Posterior vena cava (tissue), 2 donors: ENCODE data around the gene CEP126. TPM values are rescaled to one million over a fixed set of nuclear protein-coding genes. Genes with fewer than 3 reads are reported as not detected.
"Not testable (repeated sequence)": the region's sequence is repeated elsewhere in the genome, so short reads cannot be mapped to it uniquely, and the experiment has no call there.

ENCODE experiments used
- DNase-seq: peaks from one replicate; pipeline ENCODE4 v3.0.0-alpha.2; 2020; ENCODE audit warnings: low spot score
- intact Hi-C, 2 donors: fragments of 100-400 bp; cut with DNase I; formaldehyde crosslinking; loops; one replicate each; pipeline versions ENCODE4 v1.14.1 to v1.14.2; 2022 to 2023
- total RNA-seq, 2 donors: library from RNA; stranded (reverse); fragmentation: NEBNext Ultra II Directional; extraction: Animal tissue kit (Norgen Biotek cat#: 25700); gene quantifications; one replicate each; pipeline ENCODE4 v1.2.1, GENCODE V29; 2021
- donor health status: DM: yes; HTN: yes; CAD: no.
- donor health status: DM: yes; HTN: yes; CAD: no.

The CEP126 gene
- total RNA-seq, 2 donors from 2014 or later, result 8.3 to 9.5 TPM

GRCh38 chr11:101917226-101917625, 2.4 kb downstream of the CEP126 start:
- intact Hi-C loops, result no loop called here
- DNase-seq, result no peak

DNA sequence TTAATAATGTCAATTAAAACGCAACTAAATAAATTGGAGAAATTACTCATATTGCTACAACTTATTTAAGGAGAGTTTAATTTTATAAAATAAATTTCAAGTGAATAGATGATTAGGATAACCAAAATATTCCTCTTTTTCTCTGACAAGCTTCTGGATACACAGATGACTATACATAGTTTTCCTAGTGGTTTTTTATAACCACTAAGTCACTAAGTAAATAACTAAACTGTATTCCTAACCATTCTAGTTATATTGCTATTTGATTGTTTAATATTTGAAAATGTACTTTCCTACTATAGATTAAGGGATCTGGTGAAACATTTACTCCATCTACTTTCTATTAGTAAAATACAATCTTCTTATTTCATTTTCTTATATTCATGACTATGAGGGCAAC, 6.2 kb downstream of the CEP126 start:
- intact Hi-C loops, result no loop called here
- DNase-seq, result no peak

- DNase-seq, result no peak
- intact Hi-C loops, result no loop called here
These were observed 8.7 kb downstream of the CEP126 start for GRCh38 chr11:101923554-101923953.

DNA sequence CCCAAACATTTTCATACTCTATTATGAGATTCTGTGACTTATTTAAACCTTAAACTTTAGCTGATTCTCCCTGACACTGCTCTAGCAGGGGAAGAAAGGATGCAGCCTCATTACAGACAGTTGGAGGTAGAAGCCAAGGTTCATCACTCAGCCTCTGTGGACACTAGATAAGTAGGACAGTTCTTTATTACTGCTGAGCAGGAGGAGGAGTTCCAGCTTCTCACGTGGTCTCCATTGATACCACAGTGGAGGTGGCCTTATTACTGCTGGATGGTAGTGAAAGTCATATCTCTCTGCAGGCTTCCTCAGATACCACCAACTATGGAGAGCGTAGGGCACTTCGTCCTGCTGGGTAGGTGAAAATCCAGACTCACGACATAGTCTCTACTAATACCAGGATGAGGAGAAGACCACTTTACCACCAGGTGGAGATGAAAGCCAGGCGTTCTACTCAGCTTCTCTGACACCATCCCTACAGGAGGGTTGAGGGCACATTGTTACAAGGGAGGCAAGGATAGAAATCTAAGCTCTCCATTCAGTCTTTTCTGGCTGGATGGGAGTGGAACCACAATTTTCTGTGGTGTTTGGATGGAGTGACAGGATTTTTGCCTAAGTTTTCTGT, 14.6 kb downstream of the CEP126 start:
- DNase-seq, result no peak
- intact Hi-C loops, result no loop called here

GRCh38 chr11:101931692-101932091, 16.9 kb downstream of the CEP126 start:
- intact Hi-C loops, result no loop called here
- no peak for DNase-seq

- no peak for DNase-seq
These were observed 26.2 kb downstream of the CEP126 start for GRCh38 chr11:101940901-101941520.

GRCh38 chr11:101944923-101945322, 30.1 kb downstream of the CEP126 start:
- intact Hi-C loops, result no loop called here
- DNase-seq, result no peak

More at GRCh38 chr11:101940901-101941520, 26.2 kb downstream of the CEP126 start:
- intact Hi-C loops, result no loop called here

- no peak for DNase-seq
- intact Hi-C loops, result no loop called here
These were observed 30.6 kb downstream of the CEP126 start for GRCh38 chr11:101945448-101945847.

DNA sequence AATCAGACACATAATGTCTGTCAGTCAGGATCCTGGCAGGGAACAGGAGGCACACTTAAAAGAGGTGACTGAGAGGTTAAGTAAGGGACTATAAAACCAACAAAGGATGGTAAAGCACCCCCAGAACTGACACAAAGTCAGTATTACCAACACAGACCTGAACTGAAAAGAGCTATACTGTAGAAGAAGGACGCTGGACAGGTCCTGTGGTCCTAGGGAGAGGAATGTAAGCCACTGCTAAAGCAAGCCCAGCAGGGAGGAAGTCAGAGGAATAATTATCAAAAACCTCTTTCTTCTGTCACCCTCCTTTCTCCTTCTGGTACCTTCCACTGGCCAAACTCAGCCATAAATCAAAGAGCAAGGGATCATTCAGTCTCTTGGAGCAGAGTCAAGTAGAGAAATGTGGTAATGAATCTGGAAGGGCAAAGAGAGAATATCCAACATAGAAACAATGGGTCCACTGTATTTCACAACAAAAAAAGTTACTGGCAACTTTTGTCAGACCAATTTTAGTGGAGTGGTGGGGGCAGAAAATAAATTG, 34.9 kb downstream of the CEP126 start:
- intact Hi-C loops, result no loop called here
- DNase-seq, result no peak

DNA sequence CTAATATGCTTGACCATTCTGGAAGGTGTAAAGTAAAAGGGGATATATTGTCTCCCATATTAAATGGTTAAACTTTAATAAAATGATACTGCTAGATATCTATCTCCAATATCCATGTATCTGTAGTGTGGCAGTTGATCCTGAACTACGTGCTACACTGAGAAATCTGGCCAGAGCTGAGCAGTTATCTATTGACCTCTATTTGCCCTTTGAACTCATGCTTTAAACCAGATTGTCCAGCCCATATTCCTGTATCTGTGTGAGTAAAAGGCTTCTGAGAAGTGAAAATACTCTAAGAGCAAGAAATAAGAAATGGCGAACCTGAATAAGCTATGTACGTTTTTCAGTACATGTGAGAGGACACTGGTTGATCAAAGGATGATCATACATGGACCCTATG, 40.5 kb downstream of the CEP126 start:
- no peak for DNase-seq
- intact Hi-C loops, result no loop called here

GRCh38 chr11:101955701-101956100, 40.9 kb downstream of the CEP126 start:
- DNase-seq, result no peak
- intact Hi-C loops, result no loop called here

DNA sequence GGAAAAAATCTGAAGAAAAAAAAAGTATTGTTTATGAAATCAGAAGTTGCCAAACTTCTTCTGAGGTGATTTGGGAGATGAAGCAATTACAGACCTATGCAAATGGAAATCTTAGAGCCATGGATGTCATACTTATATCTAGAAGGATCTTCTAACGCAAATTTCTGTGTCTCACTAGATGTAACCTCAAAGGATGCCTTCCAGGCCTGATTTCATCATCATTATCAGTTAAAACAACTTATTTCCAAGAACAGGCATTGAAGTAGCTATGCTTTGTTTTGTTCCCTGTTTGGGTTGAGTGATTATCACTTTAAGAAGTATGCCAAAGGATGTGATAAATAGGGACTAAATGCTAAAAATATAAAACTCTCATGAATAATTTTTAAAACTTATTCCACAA, 45.4 kb downstream of the CEP126 start:
- DNase-seq, result no peak
- intact Hi-C loops, result no loop called here

GRCh38 chr11:101964200-101964599, 49.4 kb downstream of the CEP126 start:
- intact Hi-C loops, DNase-seq: not testable (repeated sequence)

GRCh38 chr11:101974255-101974654, 59.4 kb downstream of the CEP126 start:
- no peak for DNase-seq
- intact Hi-C loops, result no loop called here

DNA sequence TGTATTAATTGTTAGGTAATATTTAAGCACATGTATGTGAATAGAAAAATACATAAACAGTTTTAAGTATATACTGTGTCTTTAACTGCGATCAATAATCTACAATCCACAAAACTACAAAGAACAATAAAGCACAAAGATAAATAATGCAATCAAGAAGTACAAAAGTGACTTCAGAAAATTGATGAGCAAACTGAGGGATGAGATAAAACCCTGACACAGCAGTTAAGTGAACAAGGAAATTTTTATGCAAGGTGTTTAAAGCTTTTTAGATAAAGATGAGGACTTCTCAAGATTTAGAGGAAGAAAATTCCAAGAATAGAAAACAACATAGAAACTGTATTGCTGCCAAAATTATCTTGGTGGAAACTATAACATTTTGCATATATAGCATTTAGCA, 60.0 kb downstream of the CEP126 start:
- no peak for DNase-seq
- intact Hi-C loops, result loop anchor here in 1 of 2 donors (5.0 kb wide), 1 partner anchor 1272 kb away; no protein-coding TSS in a partner anchor

- DNase-seq, result no peak
- intact Hi-C loops, result loop anchor here in 1 of 2 donors (5.0 kb wide), 1 partner anchor 1273 kb away; no protein-coding TSS in a partner anchor
These were observed 60.9 kb downstream of the CEP126 start for GRCh38 chr11:101975734-101976133.

DNA sequence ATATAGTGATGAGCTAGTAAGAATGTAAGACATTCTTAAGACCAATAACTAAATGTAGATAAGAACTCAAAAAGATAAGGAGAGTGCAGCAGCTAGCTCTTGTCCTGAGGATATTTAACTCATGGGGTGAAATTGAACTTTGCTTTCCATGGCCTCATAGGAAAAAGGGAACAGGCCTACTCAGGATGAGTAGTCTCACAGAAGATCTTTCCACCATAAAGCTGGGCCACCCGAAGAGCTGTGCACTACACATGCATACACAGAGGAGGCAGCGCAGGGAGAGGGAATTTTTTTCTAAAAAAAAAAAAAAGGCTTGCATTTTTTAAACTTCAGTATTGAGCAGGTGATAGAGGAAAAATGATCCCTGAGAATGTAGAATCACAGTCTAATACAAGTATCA, 72.6 kb downstream of the CEP126 start:
- intact Hi-C loops, result no loop called here

DNA sequence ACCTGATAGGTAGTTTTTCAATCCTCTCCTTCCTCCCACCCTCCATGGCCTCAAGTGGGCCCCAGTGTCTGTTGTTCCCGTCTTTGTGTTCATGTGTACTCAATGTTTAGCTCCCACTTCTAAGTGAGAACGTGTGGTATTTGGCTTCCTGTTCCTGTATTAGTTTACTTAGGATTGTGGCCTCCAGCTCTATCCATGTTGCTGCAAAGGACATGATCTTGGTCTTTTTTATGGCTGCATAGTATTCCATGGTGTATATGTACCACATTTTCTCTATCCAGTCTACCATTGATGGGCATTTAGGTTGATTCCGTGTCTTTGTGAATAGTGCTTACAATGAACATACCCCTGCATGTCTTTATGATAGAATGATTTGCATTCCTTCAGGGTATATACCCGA, 78.4 kb downstream of the CEP126 start:
- intact Hi-C loops, result no loop called here
- no peak for DNase-seq

More for the DNA sequence above, 72.6 kb downstream of the CEP126 start:
- no peak for DNase-seq

DNA sequence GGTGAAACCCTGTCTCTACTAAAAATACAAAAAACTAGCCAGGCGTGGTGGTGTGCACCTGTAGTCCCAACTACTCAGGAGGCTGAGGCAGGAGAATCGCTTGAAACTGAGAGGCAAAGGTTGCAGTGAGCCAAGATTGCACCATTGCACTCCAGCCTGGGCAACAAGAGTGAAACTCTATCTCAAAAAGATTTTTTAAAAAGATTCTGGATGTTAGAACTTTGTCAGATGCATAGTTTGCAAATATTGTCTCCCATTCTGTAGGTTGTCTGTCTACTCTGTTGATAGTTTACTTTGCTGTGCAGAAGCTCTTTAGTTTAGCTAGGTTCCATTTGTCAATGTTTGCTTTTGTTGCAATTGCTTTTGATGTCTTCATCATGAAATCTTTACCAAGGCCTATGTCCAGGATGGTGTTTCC, 79.3 kb downstream of the CEP126 start:
- intact Hi-C loops, DNase-seq: not testable (repeated sequence)

GRCh38 chr11:101996111-101996510, 81.3 kb downstream of the CEP126 start:
- no peak for DNase-seq
- intact Hi-C loops, result no loop called here
